Measurements from ENCODE around the gene CEP76.

Gene CEP76

DNA sequence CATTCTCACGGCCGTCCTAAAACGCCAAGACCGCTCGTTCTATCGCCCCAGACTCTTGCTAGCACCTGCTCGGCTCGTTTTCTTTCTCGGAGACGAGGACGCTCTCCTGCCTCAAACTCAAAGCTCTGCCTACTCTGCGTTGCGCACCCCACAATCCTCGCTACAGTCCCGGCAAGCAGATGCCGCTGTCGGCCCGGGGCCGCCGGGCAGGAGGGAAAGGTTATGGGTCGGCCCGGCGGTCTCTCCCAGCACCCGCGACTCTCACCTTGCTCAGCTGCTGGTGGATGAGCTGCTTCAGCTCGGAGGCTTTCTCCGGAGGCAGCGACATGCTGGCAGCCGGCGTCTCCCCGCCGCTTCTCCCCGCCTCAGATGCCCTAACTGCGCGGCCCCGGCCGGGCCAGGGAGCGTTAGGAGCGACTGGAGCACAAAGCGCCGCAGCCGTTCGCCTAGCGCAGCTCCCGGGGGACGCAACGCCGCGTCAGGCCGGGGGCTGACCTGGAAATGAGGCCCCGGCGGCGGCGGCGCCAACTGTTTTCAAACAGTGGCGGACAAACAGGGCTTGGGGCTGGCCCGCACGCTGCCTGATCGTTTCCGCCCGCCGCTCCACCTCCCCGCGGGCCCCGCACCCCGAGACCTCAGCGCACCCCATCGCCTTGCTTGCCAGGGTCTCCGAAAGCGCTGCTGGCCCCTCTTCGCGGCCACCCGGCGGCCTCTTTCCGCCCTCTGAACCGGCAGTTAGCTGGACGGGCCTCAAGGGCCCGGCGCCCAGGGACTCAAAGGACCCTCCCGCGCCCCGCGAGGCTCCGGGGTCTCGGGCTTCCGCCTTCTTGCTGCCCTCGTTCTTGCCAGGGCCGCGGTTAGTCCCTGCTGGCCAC is at the start of gene CEP76, which contains the start of gene PSMG2:
TSS of gene CEP76 (minus strand) at position 503 of the 875 bp plus-strand sequence. CDS start at position 328, 175 bp downstream.
TSS of gene PSMG2 (plus strand) at position 822 of the 875 bp plus-strand sequence. CDS start 66 bp downstream, outside the sequence.
- peak; percentile 88 for DNase-seq

DNA sequence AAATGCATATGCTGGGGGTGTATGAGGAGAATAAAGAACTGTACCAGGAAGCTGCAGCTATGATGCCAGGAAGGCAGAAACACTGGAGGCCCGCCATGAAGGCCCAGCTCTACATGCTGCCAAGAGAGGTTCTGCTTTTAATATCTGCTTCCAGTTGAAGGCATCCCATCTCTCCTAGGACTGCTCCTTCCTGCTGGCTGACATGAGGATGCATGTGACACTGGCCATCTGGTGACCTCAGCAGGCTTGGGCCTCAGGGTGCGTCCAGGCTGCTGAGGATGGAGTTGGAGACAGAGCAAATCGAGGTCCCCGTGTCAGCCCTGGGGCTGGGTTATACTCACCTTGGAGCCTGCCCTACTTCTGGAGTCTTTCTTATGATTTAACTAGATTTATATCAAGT is 49.4 kb upstream of the CEP76 start:
- DNase-seq = no peak

DNA sequence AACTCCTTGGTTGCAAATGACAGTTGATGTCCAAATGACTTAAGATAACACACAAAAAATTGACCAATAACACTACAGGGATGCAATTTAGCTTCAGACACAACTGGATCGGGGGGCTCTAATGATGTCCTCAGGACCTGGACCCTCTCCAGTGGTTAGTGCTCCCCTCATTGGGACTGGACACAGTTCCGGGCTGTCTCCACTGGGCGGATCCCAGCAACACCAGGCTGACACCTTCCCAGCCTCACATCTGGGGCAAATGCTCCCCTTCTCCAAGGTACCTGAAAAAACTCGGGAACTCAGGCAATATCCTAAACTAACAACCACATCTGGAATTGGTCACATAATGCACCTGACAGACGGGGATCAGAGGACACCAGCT is 49.0 kb upstream of the CEP76 start:
- no peak for DNase-seq

DNA sequence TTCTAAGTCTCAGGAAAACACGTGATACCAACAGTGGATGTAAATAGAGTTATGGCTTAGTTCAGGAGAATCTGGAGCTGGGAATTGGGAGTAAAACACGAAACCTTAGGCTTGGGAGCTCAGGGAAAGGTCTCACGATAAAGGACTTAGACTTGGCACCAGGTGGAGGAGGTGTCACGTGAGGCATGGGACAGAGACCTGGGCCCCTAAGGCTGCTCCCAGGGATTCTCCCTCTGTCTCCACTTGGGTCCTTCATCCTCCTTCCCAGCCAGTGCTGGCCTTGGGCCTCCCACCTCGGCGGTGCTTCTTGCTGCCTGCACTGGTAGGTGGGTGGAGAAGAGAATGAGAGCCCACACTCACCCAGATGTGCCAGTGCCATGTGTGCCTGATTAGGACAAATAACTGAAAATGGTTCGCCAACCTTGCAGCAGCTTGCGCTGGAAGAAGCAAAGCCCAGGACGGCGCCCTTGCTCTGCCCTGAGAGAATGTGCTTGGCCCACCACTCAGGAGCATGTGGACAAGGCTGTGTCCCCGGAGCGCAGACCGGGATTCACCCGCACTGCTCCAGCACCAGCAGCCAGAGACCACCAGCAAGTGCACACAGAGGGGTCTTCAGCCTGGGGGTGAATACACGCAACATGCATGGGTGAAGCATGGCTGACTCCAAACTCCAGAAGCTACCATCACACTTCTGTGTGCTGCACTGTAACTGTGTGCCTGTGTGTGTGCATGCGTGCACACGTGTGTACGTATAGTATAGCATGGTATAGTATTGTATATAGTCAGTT is 48.4 kb upstream of the CEP76 start:
- DNase-seq = no peak

DNA sequence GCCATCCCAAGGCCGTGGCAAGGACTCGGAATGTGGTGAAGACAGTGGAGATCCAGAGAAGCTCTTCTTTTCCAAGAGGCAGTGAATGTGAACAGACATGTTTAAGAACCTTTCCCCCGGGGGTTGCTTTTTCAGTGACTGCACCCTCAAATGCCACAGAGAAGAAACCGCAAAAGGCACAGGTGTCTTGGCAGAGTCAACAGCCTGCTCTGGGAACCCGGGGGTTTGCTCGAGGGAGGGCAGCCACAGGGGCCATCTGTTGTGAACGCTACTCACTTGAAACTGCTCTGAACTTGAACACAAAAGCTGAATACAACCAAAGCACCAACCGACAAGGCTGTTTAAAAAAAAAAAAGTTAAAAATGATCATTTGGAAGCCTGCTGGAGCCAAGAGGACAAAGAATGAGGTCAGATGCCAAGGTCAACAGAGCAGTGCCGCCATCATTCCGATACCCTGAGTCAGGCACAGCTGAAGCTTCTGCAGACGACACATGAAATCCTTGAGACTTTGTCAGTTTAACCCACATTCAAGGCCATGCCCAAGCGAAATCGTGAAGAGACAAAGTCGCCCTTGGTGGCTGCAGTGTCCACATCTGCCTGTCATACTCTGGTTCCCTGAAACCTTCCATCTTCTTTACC is 47.7 kb upstream of the CEP76 start:
- DNase-seq = no peak

- no peak for DNase-seq
Observed at GRCh38 chr18:12749121-12749520, 46.6 kb upstream of the CEP76 start.

DNA sequence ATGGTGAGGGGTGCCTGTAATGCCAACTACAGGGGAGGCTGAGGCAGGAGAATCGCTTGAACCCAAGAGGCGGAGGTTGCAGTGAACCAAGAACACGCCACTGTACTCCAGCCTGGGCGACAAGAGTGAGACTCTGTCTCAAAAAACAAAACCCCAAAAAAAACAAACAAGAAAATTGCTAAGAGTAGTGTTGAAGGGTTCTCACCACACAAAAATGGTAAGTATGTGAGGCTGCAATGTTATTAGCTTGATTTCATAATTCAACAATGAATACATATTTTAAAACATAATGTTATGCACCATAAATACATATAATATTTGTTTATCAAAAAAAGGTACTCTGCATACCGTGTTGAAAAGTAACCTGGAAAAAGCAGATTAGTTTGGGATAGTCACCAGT is 46.1 kb upstream of the CEP76 start:
- DNase-seq = no peak

GRCh38 chr18:12747530-12748315 is 45.2 kb upstream of the CEP76 start:
- no peak for DNase-seq

DNA sequence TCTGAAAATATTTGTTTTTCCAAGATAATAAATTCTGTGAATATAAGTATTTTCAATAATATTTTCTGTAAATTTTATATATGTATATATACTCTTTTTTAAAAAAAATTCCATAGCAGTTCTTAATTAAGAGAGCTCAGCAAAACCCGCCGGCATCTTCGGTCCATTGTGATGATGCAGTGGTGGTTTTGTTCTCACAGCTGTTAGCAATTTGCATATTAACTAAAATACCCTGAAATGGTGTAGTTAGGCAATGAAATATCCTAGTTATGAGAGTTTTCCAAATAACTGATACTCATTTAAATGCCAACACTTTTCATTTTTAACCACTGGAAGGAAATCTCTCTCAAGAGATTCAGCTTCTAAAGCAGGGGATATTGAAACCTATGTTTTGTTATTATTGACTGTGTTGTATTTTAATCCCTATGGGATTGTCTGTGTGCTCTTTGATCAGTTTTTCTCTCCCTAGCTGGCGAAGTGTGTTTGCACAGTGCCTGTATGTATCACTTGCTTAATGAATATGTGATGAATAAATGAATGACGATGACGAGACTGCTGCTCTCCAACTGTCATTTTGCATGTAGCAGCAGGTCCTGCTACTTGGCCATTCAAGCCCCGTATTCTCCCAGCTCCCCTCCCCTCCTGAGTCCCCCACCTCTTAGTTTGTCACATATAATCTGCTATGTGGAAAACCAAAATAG is 42.7 kb upstream of the CEP76 start:
- DNase-seq = no peak

DNA sequence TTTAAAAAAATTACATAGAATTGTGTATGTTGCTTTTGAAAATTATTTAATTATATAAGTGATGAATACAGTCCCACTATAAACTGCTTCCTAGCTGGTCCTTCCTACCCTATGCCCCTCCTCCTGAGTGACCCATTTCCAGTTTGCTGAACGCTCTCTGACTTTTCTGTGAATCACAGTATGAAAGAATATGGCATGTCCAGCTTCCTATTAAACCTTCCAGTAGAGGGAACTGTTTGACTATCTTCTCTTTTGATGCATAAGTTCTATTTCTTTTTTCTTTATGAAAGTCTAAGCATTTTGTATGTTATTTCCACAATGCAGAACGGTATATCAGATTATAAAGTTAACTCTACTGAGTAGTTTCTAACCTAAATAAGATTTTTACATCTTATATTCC is 41.6 kb upstream of the CEP76 start:
- peak; percentile 34 for DNase-seq

DNA sequence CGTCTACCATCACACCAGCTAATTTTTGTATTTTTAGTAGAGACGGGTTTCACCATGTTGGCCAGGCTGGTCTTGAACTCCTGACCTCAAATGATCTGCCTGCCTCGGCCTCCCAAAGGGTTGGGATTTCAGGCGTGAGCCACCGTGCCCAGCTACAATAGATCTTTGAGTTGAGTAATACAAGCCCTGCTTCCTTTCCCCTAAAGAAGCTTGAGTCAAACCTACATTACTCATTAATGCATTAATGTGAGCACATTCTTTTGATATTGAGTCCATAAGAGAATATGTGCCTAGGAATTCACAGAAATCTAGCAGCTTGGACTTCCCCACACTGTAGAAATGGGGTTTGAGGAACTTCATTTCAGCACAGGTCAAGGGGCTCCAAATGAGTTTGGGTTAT is 39.9 kb upstream of the CEP76 start:
- no peak for DNase-seq

- no peak for DNase-seq
Observed at GRCh38 chr18:12741351-12741750, 38.8 kb upstream of the CEP76 start.

GRCh38 chr18:12737243-12737902 is 34.9 kb upstream of the CEP76 start:
- DNase-seq = no peak

DNA sequence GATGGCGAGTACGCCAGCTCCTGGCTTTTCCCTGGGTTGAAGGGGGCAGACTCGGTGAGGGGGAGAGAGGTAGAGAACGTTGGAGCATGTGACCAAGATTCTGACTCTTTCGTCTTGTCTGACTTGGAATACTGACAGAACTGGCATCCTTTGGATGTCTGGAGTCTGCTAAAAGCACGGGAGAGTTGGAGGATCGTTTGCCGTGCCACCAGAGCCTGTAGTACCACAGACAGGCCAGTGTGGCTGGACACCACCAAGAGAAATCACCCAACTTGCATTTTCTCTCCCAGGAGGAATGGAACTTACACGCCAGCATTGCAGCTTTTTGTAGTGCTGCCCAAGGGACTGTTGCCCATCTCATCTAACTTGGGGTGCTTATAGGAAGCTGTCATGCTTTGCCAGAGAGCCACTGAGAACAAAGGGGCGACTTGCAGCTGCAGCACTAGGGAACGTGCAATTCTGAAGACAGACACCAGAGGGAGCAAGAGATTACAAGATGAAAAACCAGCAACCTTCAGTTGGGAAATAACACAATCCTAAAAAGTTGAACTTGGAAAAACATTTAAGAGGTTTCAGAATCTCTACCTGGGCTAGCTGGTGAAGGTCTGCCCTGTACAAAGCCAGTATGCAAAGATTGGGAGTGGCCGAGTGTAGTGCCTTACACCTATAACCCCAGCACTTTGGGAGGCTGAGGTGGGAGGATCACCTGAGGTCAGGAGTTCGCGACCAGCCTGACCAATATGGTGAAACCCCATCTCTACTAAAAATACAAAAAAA is 24.4 kb upstream of the CEP76 start:
- peak; percentile 87 for DNase-seq

DNA sequence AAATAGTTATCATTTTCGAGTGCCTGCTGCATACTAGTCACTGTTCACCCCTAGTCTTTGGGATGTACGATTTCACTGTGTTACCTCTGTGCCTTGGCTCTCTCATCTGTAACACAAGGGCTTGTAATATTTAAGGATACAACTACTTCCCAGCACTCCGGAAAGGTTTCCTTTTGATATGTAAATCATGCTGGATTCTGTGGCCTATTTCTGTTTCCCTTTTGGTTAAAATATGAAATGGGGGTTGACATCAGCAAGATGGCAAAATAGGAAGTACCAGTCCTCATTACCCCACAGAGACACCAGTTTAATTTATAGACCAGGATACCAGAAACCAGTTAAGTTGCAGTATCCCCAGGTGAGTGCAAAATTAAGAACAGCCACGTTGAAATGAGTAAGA is 23.8 kb upstream of the CEP76 start:
- DNase-seq = no peak

DNA sequence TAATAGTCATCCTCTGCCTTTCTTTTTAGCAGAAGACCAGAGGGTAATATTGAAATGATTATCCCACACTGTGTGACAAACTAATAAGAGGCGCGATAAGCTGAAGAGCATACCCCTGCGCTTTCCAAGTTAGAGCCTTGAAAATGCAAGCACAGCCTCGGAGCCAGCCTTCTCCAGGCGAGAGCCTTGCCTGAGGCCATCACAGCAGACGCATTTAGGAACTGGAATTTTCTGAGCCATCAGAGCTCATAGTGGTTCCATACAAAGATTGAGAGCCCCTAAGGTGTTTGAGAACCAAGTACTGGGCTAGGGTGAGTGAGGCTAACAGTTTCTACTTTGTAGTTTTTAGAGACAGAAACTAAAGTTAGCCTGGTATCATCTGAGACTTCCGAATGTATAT is 20.2 kb upstream of the CEP76 start:
- DNase-seq = no peak

GRCh38 chr18:12721495-12722275 is 19.2 kb upstream of the CEP76 start:
- no peak for DNase-seq

DNA sequence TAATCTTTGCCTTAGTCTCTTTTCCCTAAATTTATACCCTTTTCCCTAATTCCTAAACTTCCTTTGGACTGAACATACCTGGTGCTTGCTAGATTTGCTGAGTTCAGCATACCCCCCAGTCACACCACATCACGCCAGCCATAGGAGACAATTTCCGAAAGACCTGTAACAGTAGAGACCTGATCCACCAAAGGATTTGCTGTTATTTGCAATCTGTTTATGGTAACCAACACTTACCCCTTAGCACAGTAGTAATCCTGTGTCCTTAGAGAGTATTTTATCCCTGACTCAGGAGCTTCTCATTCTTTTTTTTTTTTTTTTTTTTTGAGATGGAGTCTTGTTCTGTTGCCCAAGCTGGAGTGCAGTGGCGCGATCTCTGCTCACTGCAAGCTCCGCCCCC is 8.9 kb upstream of the CEP76 start:
- DNase-seq = no peak

DNA sequence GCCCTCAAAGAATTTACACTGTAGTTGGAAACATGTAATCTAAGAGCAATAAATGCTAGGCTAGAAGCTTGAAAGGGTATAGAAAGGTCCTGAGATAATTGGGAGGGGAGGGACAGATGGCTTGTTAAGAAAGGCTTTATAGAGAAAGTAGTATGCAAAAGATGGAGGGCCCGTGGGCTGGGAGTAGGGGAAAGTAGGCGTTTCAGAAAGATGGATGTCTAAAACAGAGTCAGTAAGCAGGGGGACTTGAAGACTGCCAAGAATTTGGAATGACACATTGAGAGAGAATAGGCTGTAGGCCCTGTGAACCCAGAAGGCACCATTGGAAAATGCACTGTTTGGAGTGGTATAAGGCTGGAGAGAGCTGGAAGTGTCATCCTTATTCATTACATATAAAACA is 1.1 kb upstream of the CEP76 start:
- no peak for DNase-seq

GRCh38 chr18:12703096-12703567 is 609 bp upstream of the CEP76 start:
- no peak for DNase-seq

Measured in midbrain (tissue), 1 donor.